Activated naive CD4-positive, alpha-beta T cell (primary cell): Measurements from ENCODE around the gene UPK1A.
"Not testable (repeated sequence)": the region's sequence is repeated elsewhere in the genome, so short reads cannot be mapped to it uniquely, and the experiment has no call there.

Source experiments
- DNase-seq, 4 experiments: peaks; one replicate each; lab custom pipeline; 2025; lab: John Stamatoyannopoulos, UW

UPK1A gene

GRCh38 chr19:35644987-35645679 lies 21.2 kb upstream of the UPK1A start:
- DNase-seq = peak; percentile 18 to 63 (median 43)

GRCh38 chr19:35645680-35646511 lies 20.4 kb upstream of the UPK1A start:
- DNase-seq = no peak

GRCh38 chr19:35648017-35648961 lies 18.0 kb upstream of the UPK1A start, which contains the start of gene COX6B1:
Gene COX6B1, plus strand, starts transcription at chr19:35648323. Its CDS starts 2,921 bp downstream, at chr19:35651244.
- DNase-seq = peak; percentile 60 to 82 (median 75)

- DNase-seq = no peak
Measured at GRCh38 chr19:35650581-35650980, 15.7 kb upstream of the UPK1A start.

- DNase-seq = not testable (repeated sequence)
Measured at GRCh38 chr19:35654828-35655227, 11.5 kb upstream of the UPK1A start.

- DNase-seq = no peak
Measured at GRCh38 chr19:35655600-35655999, 10.7 kb upstream of the UPK1A start.

- DNase-seq = no peak
Measured at GRCh38 chr19:35656700-35657099, 9.6 kb upstream of the UPK1A start.

GRCh38 chr19:35657904-35658700 lies 8.2 kb upstream of the UPK1A start:
- no peak for DNase-seq

GRCh38 chr19:35661995-35662340 lies 4.3 kb upstream of the UPK1A start:
- DNase-seq = no peak

- DNase-seq = no peak
Measured at GRCh38 chr19:35663981-35664380, 2.3 kb upstream of the UPK1A start.

- DNase-seq = no peak
Measured at GRCh38 chr19:35665157-35665556, 1.2 kb upstream of the UPK1A start.

- DNase-seq = no peak
Measured at GRCh38 chr19:35665604-35666003, 713 bp upstream of the UPK1A start.

GRCh38 chr19:35669566-35669965 lies 3.2 kb downstream of the UPK1A start:
- DNase-seq = no peak

GRCh38 chr19:35669974-35670373 lies 3.7 kb downstream of the UPK1A start:
- DNase-seq = no peak

- DNase-seq = no peak
Measured at GRCh38 chr19:35670686-35671085, 4.4 kb downstream of the UPK1A start.

- DNase-seq = no peak
Measured at GRCh38 chr19:35671818-35672217, 5.5 kb downstream of the UPK1A start.

GRCh38 chr19:35673121-35673804 lies 6.9 kb downstream of the UPK1A start:
- DNase-seq = no peak

- no peak for DNase-seq
Measured at GRCh38 chr19:35675589-35676140, 9.3 kb downstream of the UPK1A start.

GRCh38 chr19:35689836-35690235 lies 23.5 kb downstream of the UPK1A start:
- DNase-seq = no peak

GRCh38 chr19:35691106-35691505 lies 24.8 kb downstream of the UPK1A start:
- DNase-seq = not testable (repeated sequence)
